Prostate gland (tissue), 2 donors: ENCODE data around the gene ASCC3. TPM values are rescaled to one million over a fixed set of nuclear protein-coding genes. Genes with fewer than 3 reads are reported as not detected.

Experiments used
- DNase-seq: peaks from one replicate; pipeline ENCODE4 v3.0.0-alpha.2; 2019; ENCODE audit warnings: low spot score
- H3K27ac ChIP-seq, 2 donors: fragments of 200-600 bp; sonication (generic); 2 replicates each; pipeline ENCODE4 v1.5.1; 2017 to 2019
- H3K27me3 ChIP-seq: fragments of 200-600 bp; sonication (generic); replicated peaks from 2 replicates; pipeline ENCODE4 v1.5.1; 2019; ENCODE audit not compliant: insufficient read depth
- H3K36me3 ChIP-seq, 2 donors: fragments of 200-600 bp; sonication (generic); 1 replicate in 1 of 2; 2 replicates in 1 of 2; pipeline versions ENCODE4 v1.5.1 to v1.8.1; 2017 to 2019
- H3K4me1 ChIP-seq: fragments of 200-600 bp; sonication (generic); replicated peaks from 2 replicates; pipeline ENCODE4 v1.5.1; 2019
- H3K4me3 ChIP-seq, 2 donors: fragments of 200-600 bp; sonication (generic); 2 replicates each; pipeline ENCODE4 v1.5.1; 2017 to 2019
- H3K9me3 ChIP-seq: fragments of 200-600 bp; sonication (generic); 2 replicates; pipeline ENCODE4 v1.5.1; 2017
- POLR2A ChIP-seq: fragments of 450-650 bp; IDR thresholded peaks from one replicate; pipeline ENCODE4 v1.6.1; 2016; ENCODE audit warnings: antibody characterized with exemption, mild to moderate bottlenecking
- POLR2AphosphoS5 ChIP-seq: sonication (generic); formaldehyde crosslinking; IDR thresholded peaks from one replicate; pipeline ENCODE4 v1.6.1; 2017; ENCODE audit warnings: antibody characterized with exemption
- WGBS: methylation state at CpG from one replicate; pipeline ENCODE4 v1.1.5; 2018; 5-methylcytosine and 5-hydroxymethylcytosine counted together
- intact Hi-C: fragments of 100-400 bp; cut with DNase I; formaldehyde crosslinking; loops from one replicate; pipeline ENCODE4 v1.14.2; 2022
- total RNA-seq, 2 donors: library from RNA; depleted of rRNA; stranded (reverse); fragments of >200 nt; gene quantifications; one replicate each; pipeline ENCODE4 v1.1.0, GENCODE V29; 2016
- TF ChIP-seq, protein P1 (sequence below), 4 experiments: fragments of 200-600 bp in 2 of 4; fragments of 450-650 bp in 2 of 4; sonication (generic) in 2 of 4; IDR thresholded peaks; 1 replicate in 3 of 4; 2 replicates in 1 of 4; pipeline ENCODE4 v1.5.1; 2016 to 2019; ENCODE audit warnings: antibody characterized with exemption in 4 of 4, mild to moderate bottlenecking in 2 of 4, moderate library complexity in 2 of 4

Gene ASCC3
- total RNA-seq, 2 donors from 2014 or later: 27.6 to 35.9 TPM

GRCh38 chr6:100482698-100483097 is 398.4 kb downstream of the ASCC3 start:
- intact Hi-C loops: no loop called here
- Histone ChIP-seq H3K36me3 (no peaks in the 10 kb centered on the region), H3K4me1 (no peaks in the 10 kb centered on the region), H3K9me3 (no peaks in the 10 kb centered on the region), H3K27me3 (no peaks in the 10 kb centered on the region), H3K4me3 (no peak overlapping the region), H3K27ac (no peak overlapping the region)
- TF ChIP-seq, protein P1, sequence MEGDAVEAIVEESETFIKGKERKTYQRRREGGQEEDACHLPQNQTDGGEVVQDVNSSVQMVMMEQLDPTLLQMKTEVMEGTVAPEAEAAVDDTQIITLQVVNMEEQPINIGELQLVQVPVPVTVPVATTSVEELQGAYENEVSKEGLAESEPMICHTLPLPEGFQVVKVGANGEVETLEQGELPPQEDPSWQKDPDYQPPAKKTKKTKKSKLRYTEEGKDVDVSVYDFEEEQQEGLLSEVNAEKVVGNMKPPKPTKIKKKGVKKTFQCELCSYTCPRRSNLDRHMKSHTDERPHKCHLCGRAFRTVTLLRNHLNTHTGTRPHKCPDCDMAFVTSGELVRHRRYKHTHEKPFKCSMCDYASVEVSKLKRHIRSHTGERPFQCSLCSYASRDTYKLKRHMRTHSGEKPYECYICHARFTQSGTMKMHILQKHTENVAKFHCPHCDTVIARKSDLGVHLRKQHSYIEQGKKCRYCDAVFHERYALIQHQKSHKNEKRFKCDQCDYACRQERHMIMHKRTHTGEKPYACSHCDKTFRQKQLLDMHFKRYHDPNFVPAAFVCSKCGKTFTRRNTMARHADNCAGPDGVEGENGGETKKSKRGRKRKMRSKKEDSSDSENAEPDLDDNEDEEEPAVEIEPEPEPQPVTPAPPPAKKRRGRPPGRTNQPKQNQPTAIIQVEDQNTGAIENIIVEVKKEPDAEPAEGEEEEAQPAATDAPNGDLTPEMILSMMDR (IDR thresholded peaks at IDR 0.05): no peak
- TF ChIP-seq POLR2AphosphoS5: no peak
- TF ChIP-seq POLR2A: no peak
- 68% methylated on average over 2 of the region's 2 CpGs for WGBS
- no peak for DNase-seq

GRCh38 chr6:100479179-100480035 is 401.7 kb downstream of the ASCC3 start:
- WGBS: 83% methylated on average over 3 of the region's 3 CpGs
- Histone ChIP-seq H3K4me1 (no peaks in the 10 kb centered on the region), H3K36me3 (no peaks in the 10 kb centered on the region), H3K27me3 (no peaks in the 10 kb centered on the region), H3K27ac (no peak overlapping the region), H3K9me3 (no peaks in the 10 kb centered on the region), H3K4me3 (no peak overlapping the region)
- DNase-seq: no peak
- TF ChIP-seq, protein P1 (IDR thresholded peaks at IDR 0.05): peak in 3 of 4 experiments; percentile 48 to 62 (median 53)
- no peak for TF ChIP-seq POLR2AphosphoS5
- intact Hi-C loops: loop anchor here (10.0 kb wide), 1 partner anchor 355 kb away; no protein-coding TSS in a partner anchor

- no peak overlapping the region for H3K27ac ChIP-seq
- no peak overlapping the region for H3K4me3 ChIP-seq
- intact Hi-C loops: loop anchor here (10.0 kb wide), 1 partner anchor 351 kb away; no protein-coding TSS in a partner anchor
- no peak for DNase-seq
- no peaks in the 10 kb centered on the region for H3K4me1 ChIP-seq
- WGBS: 77% methylated on average over 10 of the region's 10 CpGs
- H3K36me3 ChIP-seq: no peaks in the 10 kb centered on the region
- TF ChIP-seq POLR2A (no peak), POLR2AphosphoS5 (no peak)
- TF ChIP-seq, protein P1 (IDR thresholded peaks at IDR 0.05): no peak
- H3K9me3 ChIP-seq: no peaks in the 10 kb centered on the region
- no peaks in the 10 kb centered on the region for H3K27me3 ChIP-seq
Observed at GRCh38 chr6:100475554-100476320, 405.4 kb downstream of the ASCC3 start.

GRCh38 chr6:100473182-100473581 is 407.9 kb downstream of the ASCC3 start:
- intact Hi-C loops: loop anchor here (10.0 kb wide), 1 partner anchor 348 kb away; no protein-coding TSS in a partner anchor
- H3K4me3 ChIP-seq: no peak overlapping the region
- 55% methylated on average over 1 of the region's 1 CpG for WGBS
- no peak overlapping the region for H3K27ac ChIP-seq
- no peaks in the 10 kb centered on the region for H3K9me3 ChIP-seq
- no peaks in the 10 kb centered on the region for H3K4me1 ChIP-seq
- no peak for DNase-seq
- peaks cover 11% of the 10 kb centered on the region for H3K27me3 ChIP-seq
- H3K36me3 ChIP-seq: no peaks in the 10 kb centered on the region
- no peak for TF ChIP-seq POLR2A
- TF ChIP-seq, protein P1 (IDR thresholded peaks at IDR 0.05): no peak
- no peak for TF ChIP-seq POLR2AphosphoS5
